EH (cell line): Measurements from ENCODE around the gene MUC5B.
"Not testable (repeated sequence)": the region's sequence is repeated elsewhere in the genome, so short reads cannot be mapped to it uniquely, and the experiment has no call there.

Experiments
- DNase-seq: peaks from one replicate; pipeline ENCODE4 v3.0.0-alpha.2; 2015; ENCODE audit warnings: low read depth

MUC5B gene, protein sequence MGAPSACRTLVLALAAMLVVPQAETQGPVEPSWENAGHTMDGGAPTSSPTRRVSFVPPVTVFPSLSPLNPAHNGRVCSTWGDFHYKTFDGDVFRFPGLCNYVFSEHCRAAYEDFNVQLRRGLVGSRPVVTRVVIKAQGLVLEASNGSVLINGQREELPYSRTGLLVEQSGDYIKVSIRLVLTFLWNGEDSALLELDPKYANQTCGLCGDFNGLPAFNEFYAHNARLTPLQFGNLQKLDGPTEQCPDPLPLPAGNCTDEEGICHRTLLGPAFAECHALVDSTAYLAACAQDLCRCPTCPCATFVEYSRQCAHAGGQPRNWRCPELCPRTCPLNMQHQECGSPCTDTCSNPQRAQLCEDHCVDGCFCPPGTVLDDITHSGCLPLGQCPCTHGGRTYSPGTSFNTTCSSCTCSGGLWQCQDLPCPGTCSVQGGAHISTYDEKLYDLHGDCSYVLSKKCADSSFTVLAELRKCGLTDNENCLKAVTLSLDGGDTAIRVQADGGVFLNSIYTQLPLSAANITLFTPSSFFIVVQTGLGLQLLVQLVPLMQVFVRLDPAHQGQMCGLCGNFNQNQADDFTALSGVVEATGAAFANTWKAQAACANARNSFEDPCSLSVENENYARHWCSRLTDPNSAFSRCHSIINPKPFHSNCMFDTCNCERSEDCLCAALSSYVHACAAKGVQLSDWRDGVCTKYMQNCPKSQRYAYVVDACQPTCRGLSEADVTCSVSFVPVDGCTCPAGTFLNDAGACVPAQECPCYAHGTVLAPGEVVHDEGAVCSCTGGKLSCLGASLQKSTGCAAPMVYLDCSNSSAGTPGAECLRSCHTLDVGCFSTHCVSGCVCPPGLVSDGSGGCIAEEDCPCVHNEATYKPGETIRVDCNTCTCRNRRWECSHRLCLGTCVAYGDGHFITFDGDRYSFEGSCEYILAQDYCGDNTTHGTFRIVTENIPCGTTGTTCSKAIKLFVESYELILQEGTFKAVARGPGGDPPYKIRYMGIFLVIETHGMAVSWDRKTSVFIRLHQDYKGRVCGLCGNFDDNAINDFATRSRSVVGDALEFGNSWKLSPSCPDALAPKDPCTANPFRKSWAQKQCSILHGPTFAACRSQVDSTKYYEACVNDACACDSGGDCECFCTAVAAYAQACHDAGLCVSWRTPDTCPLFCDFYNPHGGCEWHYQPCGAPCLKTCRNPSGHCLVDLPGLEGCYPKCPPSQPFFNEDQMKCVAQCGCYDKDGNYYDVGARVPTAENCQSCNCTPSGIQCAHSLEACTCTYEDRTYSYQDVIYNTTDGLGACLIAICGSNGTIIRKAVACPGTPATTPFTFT (N-terminal part only)

DNA sequence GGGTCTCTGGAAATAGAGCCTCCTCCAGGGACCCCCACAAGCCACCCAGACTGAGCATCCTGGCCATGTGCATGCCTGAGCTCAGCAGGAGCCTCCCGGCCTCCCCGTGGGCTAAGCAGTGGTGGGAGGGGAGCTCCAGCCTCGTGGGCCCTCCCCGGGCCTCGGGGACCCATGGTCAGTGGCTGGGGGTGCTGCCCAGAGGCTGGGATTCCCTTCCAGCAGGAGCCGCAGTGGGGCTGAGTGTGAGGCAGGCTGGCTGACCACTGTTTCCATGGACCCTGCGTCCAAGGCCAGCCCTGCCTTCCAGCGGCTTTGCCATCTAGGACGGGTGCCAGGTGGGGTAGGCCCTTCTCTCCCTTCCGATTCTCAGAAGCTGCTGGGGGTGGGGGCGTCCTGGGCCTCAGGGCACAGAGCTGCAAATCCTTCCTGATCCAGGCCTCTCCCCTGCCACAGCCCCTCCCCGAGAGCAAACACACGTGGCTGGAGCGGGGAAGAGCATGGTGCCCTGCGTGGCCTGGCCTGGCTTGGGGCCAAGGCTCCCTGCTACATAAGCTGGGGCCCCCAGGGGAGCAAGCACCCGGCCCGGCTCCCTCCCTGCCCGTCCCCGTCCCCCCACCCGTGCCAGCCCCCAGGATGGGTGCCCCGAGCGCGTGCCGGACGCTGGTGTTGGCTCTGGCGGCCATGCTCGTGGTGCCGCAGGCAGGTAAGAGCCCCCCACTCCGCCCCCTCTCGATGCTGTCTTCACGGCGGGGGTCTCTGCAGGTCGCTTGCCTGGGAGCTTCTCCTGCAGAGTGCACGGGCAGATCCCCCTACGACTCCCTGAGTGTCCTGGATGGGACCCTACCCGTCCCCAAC lies at the start of gene MUC5B:
Gene MUC5B (plus strand): TSS at position 576 of the 855 bp plus-strand sequence. CDS start 58 bp downstream, at position 634.
- DNase-seq: no peak

DNA sequence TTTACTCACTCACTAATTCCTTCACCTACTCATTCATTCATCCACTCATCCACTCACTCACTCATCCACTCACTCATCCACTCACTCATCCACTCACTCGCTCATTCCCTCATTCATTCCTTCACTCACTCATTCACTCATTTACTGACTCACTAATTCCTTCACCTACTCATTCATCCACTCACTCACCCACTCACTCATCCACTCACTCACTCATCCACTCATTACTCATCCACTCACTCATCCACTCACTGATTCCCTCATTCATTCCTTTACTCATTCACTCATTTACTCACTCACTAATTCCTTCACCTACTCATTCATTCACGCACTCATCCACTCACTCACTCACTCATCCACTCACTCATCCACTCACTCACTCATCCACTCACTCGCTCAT lies 49.5 kb upstream of the MUC5B start:
- not testable (repeated sequence) for DNase-seq

DNA sequence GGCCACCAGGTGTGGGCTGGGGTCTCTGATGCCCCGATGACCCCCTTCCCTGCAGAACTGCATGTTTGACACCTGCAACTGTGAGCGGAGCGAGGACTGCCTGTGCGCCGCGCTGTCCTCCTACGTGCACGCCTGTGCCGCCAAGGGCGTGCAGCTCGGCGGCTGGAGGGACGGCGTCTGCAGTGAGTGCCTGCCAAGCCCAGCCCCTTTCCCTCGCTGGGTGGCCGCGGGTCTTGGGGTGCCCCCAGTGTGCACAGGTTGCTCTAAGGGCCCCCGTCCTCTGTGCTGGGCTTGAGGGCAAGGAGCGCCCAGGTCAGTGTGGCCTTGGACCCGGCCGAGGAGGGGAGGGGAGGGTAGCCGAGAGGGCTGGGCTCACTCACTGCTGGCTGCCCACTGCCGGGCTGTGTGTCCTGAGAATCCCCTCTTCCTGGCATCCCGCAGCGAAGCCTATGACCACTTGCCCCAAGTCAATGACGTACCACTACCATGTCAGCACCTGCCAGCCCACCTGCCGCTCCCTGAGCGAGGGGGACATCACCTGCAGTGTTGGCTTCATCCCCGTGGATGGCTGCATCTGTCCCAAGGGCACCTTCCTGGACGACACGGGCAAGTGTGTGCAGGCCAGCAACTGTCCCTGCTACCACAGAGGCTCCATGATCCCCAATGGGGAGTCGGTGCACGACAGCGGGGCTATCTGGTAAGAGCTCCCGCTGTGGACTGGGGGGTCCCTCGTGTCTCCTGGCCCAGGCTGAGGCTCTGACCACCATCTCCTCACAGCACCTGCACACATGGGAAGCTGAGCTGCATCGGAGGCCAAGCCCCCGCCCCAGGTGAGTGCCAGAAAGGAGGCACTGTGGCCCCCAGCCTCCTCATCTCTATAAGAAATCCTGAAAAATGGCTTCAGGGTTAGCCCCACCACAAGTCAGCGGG lies 48.2 kb upstream of the MUC5B start:
- DNase-seq: no peak

DNA sequence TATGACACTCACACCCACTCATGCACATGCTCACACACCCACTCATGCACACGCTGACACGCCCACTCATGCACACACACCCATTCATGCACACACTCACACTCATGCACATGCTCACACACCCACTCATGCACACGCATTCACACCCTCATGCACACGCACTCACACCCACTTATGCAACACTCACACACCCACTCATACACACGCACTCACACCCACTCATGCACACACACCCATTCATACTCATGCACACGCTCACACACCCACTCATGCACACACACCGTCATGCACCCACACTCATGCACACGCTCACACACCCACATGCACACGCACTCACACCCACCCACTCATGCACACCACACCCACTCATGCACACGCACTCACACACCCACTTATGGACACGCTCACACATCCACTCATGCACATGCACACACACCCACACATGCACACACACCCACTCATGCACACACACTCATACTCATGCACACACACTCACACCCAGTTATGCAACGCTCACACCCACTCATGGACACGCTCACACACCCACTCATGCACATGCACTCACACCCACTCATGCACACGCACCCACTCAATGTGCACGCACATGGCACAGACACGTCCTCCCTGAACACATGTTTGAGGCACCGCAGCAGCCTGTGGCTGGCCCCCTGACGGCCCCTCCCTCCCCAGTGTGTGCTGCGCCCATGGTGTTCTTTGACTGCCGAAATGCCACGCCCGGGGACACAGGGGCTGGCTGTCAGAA lies 47.2 kb upstream of the MUC5B start:
- DNase-seq: no peak

DNA sequence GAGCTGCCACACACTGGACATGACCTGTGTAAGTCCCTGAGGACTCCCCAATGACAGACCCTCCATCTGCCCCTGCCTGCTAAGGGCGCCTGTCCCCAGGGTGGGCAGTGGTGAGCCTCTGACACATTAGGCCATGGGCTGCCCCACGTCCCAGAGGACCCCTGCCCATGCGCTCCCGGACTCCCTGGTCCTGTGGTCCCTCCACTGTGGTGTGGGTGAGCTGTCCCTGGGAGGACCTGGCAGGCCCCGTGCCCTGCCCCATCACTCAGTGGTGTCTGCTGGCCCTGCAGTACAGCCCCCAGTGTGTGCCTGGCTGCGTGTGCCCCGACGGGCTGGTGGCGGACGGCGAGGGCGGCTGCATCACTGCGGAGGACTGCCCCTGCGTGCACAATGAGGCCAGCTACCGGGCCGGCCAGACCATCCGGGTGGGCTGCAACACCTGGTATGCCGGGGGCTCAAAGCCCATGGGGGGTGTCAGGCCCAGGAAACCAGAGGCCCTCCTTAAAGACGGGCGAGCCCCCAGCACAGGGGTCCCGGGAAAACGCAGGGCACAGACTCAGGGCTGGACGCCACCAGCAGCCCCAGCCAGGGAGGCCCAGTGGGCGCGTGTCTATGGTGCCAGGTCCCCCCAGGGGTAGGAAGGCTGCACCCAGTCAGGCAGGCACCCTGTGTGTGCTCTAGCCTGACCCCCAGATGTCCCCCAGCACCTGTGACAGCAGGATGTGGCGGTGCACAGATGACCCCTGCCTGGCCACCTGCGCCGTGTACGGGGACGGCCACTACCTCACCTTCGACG lies 46.4 kb upstream of the MUC5B start:
- no peak for DNase-seq

DNA sequence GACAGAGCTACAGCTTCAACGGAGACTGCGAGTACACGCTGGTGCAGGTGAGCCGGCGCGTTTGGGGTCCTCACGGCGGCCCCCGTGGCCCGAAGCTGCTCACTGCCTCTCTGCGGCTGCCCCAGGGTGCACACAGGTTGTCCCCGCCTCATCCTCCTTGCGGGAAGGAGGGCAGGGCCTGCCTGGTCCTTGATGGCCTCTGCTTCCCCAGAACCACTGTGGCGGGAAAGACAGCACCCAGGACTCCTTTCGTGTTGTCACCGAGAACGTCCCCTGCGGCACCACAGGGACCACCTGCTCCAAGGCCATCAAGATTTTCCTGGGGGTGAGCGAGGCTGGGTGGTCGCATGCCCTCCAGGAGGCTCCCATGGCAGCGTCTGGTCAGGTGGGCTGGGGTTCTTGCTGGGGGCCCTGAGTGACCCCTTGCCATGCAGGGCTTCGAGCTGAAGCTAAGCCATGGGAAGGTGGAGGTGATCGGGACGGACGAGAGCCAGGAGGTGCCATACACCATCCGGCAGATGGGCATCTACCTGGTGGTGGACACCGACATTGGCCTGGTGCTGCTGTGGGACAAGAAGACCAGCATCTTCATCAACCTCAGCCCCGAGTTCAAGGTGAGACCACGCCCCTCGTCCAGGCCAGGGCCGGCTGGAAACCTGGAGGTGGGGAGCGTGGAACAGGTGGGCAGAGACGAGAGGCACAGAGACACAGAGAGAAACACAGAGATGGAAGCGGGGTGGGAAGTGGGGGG lies 45.7 kb upstream of the MUC5B start:
- DNase-seq: no peak

DNA sequence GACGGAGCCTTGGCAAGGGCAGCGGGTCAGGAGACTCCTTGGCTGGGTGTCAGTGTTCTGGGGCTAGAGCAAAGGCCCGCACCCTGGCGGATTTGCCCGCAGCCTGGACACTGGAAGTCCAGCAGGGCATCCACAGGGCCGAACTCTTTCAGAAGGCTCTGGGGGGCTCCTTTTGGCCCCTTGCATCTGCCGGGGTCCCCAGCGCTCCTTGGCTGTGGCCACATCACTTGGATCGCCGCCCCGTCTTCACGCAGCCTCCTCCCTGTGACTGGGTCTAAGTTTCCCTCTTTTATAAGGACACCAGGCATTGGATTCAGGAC lies 45.1 kb upstream of the MUC5B start:
- no peak for DNase-seq

DNA sequence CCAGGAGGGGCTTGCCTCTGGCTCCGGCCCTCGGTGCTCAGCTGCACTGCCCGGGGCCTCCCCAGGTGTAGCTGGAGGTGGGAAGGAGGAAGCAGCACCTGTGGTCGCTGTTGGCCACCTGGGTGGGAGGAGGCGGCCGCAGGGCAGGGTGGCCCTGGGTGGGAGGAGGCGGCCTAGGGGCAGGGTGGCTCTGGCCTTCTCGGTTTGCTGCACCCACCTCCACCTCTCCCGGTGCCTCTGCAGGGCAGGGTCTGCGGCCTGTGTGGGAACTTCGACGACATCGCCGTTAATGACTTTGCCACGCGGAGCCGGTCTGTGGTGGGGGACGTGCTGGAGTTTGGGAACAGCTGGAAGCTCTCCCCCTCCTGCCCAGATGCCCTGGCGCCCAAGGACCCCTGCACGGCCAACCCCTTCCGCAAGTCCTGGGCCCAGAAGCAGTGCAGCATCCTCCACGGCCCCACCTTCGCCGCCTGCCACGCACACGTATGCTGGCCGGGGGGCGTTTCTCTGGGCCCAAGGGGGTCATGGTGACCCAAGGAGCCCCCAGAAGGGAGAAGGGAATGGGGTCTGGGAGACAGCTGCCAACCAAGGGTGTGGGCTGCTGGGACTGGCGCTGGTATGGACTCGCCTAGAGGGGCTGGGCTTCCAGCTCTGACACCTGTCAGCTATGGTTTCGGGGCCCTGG lies 44.5 kb upstream of the MUC5B start:
- DNase-seq: no peak

DNA sequence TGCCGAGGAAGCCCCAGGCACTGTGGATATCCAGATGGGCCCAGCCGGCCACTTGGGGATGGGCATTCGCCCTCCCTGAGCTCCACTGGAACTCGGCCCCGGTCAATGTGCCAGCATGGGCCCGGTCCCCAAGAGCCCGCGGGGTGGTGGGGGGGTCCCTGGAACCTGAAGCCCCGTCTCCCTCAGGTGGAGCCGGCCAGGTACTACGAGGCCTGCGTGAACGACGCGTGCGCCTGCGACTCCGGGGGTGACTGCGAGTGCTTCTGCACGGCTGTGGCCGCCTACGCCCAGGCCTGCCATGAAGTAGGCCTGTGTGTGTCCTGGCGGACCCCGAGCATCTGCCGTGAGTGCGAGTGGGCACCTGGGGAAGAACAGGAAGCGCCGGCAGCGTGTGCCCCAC lies 44.0 kb upstream of the MUC5B start:
- DNase-seq: no peak

DNA sequence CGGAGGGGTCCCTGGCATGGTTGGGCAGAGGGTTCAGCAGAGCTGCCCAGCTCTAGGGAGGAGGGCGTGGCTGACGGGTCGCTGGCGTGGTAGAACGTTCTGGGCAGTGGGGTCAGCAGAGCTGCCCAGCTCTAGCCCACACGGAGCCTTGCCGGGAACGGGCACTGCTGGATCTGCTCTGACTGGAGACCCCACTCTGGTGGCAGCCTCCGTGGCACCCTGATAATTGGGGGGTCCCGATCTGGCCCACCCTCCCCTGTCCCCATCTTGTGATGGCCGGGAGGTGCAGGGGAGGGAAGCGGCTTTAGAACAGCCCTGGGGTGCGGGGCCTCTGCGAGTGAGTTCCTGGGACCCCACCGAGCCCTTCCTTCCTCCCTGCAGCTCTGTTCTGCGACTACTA lies 43.2 kb upstream of the MUC5B start:
- no peak for DNase-seq

DNA sequence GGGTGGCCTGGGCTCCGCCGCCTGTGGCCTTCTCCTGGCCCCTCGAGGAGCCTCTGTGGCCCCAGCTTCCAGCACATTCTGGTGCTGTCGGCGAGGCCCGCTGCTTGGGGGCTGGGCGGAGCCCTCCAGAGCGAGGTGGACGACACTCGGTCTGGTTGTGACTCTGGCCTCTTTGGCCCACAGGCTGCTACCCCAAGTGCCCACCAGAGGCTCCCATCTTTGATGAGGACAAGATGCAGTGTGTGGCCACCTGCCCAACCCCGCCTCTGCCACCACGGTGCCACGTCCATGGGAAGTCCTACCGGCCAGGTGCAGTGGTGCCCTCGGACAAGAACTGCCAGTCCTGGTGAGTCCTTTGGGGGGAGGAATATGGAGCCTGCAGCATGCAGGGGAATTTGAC lies 42.7 kb upstream of the MUC5B start:
- DNase-seq: no peak

DNA sequence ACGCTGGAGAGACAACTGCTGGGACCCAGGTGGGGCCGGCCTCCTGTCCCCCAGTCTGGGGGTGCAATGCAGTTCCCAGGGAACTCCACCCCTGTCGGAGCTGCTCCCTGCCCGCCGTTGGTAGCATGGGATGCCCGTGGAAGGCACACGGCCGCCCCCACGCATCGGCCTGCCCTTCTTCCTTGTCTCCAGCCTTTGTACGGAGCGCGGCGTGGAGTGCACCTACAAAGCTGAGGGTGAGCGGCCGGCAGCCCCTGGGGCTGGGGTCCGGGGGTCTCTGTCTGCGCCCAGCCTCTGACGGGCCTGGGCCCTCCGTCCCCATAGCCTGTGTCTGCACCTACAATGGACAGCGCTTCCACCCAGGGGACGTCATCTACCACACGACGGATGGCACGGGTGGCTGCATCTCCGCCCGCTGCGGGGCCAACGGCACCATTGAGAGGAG lies 41.9 kb upstream of the MUC5B start:
- no peak for DNase-seq

DNA sequence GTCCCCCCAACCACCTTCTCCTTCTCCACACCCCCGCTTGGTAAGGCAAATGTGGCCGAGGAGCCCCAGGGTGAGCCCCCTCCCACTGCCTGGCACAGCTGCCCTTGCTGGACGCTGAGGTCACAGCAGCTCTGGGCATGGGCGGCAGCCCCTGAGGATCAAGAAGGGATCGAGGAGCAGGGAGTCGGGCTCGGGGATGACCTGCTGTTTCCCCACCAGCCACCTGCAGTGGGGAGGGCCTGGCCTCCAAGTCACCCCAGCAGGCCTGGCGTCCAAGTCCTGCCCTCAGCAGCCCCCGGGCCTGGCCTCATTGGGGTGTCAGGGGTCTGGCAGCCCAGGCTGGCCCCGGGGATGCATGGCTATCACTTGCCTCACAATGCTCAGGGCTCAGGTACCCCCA lies 41.4 kb upstream of the MUC5B start:
- DNase-seq: no peak

DNA sequence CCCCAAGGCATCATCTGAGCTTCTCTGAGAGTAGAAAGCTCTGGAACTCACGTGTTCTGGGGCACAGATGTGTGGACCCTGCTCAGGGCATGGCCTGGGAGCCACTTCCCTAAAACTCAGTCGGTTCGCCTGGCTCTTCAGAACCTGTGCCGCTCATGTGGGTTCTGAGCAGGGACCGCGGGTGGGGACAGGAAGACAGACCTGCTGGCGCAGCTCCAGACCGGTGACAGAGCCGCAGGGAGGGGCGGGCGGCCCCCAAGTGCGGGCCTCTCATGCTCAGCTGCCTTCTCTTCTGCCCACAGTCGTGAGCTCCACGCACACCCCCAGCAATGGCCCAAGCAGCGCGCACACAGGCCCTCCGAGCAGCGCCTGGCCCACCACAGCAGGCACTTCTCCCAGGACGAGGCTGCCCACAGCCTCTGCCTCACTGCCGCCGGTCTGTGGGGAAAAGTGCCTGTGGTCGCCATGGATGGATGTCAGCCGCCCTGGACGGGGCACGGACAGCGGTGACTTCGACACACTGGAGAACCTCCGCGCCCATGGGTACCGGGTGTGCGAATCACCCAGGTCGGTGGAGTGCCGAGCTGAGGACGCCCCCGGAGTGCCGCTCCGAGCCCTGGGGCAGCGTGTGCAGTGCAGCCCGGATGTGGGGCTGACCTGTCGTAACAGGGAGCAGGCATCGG lies 40.9 kb upstream of the MUC5B start:
- DNase-seq: no peak

DNA sequence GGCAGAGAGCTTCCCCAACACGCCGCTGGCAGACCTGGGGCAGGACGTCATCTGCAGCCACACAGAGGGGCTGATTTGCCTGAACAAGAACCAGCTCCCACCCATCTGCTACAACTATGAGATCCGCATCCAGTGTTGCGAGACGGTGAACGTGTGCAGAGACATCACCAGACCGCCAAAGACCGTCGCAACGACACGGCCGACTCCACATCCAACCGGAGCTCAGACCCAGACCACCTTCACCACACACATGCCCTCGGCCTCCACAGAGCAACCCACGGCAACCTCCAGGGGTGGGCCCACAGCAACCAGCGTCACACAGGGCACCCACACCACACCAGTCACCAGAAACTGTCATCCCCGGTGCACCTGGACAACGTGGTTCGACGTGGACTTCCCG lies 38.7 kb upstream of the MUC5B start:
- not testable (repeated sequence) for DNase-seq

DNA sequence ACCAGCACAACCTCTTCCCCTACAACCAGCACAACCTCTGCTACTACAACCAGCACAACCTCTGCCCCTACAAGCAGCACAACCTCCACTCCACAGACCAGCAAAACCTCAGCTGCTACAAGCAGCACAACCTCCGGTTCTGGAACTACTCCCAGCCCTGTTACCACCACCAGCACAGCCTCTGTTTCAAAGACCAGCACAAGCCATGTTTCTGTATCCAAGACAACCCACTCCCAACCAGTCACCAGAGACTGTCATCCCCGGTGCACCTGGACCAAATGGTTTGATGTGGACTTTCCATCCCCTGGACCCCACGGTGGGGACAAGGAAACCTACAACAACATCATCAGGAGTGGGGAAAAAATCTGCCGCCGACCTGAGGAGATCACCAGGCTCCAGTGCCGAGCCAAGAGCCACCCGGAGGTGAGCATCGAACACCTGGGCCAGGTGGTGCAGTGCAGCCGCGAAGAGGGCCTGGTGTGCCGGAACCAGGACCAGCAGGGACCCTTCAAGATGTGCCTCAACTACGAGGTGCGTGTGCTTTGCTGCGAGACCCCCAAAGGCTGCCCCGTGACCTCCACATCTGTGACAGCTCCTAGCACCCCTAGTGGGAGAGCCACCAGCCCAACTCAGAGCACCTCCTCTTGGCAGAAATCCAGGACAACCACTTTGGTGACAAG lies 34.3 kb upstream of the MUC5B start:
- DNase-seq: not testable (repeated sequence)
